ENCODE results near the gene ABHD2. TPM values are rescaled to one million over a fixed set of nuclear protein-coding genes. Genes with fewer than 3 reads are reported as not detected.

The ABHD2 gene
- total RNA-seq, 4 donors from 2014 or later = 19.3 to 150 (median 64.5) TPM

DNA sequence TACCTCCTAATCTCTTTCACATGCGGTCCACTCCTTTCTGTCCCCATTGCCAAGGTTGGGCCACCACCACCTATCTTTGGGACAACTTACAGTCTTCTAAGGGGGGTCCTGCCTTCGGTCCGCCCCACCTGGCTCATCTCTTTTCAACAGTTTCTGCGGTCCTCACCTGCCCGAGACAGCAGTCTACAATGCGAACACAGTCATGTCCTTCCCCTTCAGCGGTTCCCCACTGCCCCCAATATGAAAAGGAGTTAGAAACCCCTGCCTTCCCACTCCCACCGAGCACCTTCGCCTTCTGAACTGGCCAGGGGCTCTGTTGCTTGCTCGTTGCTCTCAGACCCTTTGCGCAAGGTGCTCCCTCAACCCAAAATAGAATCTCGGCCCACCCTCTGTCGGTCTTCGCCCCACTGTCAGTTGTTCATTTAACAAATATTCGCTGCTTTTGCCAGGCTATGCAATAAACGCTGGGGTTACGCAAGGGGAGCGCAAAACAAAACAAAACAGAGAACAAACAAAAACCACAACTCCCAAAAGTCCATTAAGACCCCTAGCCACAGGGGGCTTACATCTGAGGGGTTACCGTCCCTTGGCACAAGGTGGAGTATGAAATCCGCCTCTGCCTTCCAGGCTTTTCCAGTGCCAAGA lies 154.9 kb downstream of the ABHD2 start:
- intact Hi-C loops (cut with DNase I; ENCODE audit: low total_unique reads) (loop anchor here (1.0 to 5.0 kb wide), 4 partner anchors 36 to 776 kb away; partner anchors contain the start of genes MRPL46, MRPS11 and POLG), in situ Hi-C loops (cut with MboI; ENCODE audit: low sequenced_read_pairs in 4 of 4) (no loop called here)
- TF ChIP-seq, protein P1, sequence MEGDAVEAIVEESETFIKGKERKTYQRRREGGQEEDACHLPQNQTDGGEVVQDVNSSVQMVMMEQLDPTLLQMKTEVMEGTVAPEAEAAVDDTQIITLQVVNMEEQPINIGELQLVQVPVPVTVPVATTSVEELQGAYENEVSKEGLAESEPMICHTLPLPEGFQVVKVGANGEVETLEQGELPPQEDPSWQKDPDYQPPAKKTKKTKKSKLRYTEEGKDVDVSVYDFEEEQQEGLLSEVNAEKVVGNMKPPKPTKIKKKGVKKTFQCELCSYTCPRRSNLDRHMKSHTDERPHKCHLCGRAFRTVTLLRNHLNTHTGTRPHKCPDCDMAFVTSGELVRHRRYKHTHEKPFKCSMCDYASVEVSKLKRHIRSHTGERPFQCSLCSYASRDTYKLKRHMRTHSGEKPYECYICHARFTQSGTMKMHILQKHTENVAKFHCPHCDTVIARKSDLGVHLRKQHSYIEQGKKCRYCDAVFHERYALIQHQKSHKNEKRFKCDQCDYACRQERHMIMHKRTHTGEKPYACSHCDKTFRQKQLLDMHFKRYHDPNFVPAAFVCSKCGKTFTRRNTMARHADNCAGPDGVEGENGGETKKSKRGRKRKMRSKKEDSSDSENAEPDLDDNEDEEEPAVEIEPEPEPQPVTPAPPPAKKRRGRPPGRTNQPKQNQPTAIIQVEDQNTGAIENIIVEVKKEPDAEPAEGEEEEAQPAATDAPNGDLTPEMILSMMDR (IDR thresholded peaks at IDR 0.05 in 4 of 5, conservative IDR thresholded peaks at IDR 0.05 in 1 of 5) = no peak
- TF ChIP-seq POLR2A (IDR thresholded peaks at IDR 0.05) = no peak
- Histone ChIP-seq H3K9me3 (no peaks in the 10 kb centered on the region), H3K4me1 (peaks cover 8 to 15% of the 10 kb centered on the region in 2 donors), H3K27ac (peak overlapping the region; percentile 66 to 82 (median 72)), H3K36me3 (no peaks in the 10 kb centered on the region), H3K27me3 (no peaks in the 10 kb centered on the region), H3K4me3 (peak overlapping the region; percentile 75 to 88 (median 76))
- DNase-seq = peak in 1 of 2 donors; percentile 30
- peak; percentile 36 to 42 for ATAC-seq

DNA sequence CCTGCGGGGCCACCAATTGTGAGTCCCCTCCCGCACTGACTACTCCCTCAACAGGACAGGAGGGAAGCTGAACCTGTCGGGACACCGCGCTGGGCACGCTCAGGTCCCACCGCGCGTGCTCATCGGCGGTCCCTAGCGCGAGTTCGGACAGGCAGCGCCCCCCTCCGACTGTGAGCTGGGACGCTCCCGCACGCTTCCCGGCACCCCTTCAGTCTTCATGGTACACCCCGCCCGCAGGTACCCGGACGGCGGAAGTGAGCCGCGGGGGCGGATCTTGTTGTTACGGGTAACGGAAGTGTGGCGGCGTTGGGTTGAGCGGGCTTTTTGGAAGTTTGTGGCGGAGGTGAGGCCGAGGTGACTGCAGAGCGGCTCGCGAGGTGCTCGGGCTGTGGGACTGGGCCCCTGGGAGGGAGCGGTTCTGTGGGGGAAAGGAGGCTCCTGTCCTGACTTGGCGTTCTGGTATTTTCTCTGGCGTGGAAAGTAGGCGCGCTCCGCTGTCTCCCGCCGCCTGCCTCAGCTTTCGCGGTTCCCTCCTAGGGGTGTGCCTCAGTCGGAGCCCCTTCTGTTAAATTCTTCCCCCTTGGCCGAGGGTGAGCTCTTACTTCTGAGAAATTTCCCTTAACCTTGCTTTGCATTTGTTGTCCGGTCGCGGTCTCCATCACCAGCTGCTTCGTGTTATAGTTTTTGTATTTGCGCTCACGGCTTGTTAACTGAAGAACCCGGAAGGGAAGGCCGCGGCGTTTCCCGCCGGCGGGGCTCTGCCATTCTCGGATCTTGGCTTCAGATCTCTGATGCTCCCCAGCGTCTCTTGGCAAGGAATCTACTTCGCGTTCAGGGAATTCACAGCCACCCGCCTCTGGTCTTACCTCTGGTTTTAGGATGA lies 155.7 kb downstream of the ABHD2 start, which contains the start of gene FANCI:
Gene FANCI, plus strand, starts transcription at position 289 of the 883 bp plus-strand sequence. CDS start 3,669 bp downstream, outside the sequence.
- H3K4me1 ChIP-seq = peaks cover 8 to 15% of the 10 kb centered on the region in 2 donors
- TF ChIP-seq, protein P1 (IDR thresholded peaks at IDR 0.05 in 4 of 5, conservative IDR thresholded peaks at IDR 0.05 in 1 of 5) = peak; percentile 12 to 55 (median 34)
- peak in 1 of 2 donors; percentile 27 for TF ChIP-seq POLR2A (IDR thresholded peaks at IDR 0.05)
- no peaks in the 10 kb centered on the region for H3K27me3 ChIP-seq
- peak within 1 kb of the TSS; percentile 66 to 82 (median 72) for H3K27ac ChIP-seq
- in situ Hi-C loops (cut with MboI; ENCODE audit: low sequenced_read_pairs in 4 of 4) = no loop called here
- no peaks in the 10 kb centered on the region for H3K9me3 ChIP-seq
- intact Hi-C loops (cut with DNase I; ENCODE audit: low total_unique reads) = loop anchor here (1.0 to 5.0 kb wide), 4 partner anchors 37 to 777 kb away; partner anchors contain the start of genes MRPL46, MRPS11 and POLG
- ATAC-seq = peak; percentile 96 to 97
- DNase-seq = peak; percentile 89 to 93
- H3K4me3 ChIP-seq = peak within 1 kb of the TSS; percentile 75 to 88 (median 76)
- no peaks in the 10 kb centered on the region for H3K36me3 ChIP-seq

DNA sequence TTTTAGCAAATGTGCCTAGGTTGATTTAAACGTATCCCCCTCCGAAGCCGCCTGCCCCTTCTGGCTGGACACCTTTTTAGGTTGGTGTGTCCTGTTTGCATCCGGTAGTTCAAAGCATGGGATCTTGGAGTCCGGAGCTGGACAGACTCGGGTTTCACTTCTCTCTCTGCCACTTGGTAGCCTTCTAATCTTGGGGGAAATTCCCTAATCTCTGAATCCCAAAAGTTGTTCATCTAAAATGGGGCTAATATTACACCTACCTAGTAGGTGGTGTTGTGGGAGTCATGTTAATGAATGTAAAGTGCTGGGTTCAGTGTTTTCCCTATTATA lies 156.3 kb downstream of the ABHD2 start:
- DNase-seq (no peak), ATAC-seq (no peak)
- H3K9me3 ChIP-seq = no peaks in the 10 kb centered on the region
- H3K4me3 ChIP-seq = peak overlapping the region; percentile 75 to 88 (median 76)
- H3K36me3 ChIP-seq = no peaks in the 10 kb centered on the region
- peaks cover 8 to 15% of the 10 kb centered on the region in 2 donors for H3K4me1 ChIP-seq
- no peak overlapping the region for H3K27ac ChIP-seq
- intact Hi-C loops (cut with DNase I; ENCODE audit: low total_unique reads) (loop anchor here (5.0 kb wide), 2 partner anchors 187 to 777 kb away; partner anchors contain the start of genes MRPL46 and MRPS11), in situ Hi-C loops (cut with MboI; ENCODE audit: low sequenced_read_pairs in 4 of 4) (no loop called here)
- no peaks in the 10 kb centered on the region for H3K27me3 ChIP-seq
- TF ChIP-seq, protein P1 (IDR thresholded peaks at IDR 0.05 in 4 of 5, conservative IDR thresholded peaks at IDR 0.05 in 1 of 5) = no peak
- no peak for TF ChIP-seq POLR2A (IDR thresholded peaks at IDR 0.05)

DNA sequence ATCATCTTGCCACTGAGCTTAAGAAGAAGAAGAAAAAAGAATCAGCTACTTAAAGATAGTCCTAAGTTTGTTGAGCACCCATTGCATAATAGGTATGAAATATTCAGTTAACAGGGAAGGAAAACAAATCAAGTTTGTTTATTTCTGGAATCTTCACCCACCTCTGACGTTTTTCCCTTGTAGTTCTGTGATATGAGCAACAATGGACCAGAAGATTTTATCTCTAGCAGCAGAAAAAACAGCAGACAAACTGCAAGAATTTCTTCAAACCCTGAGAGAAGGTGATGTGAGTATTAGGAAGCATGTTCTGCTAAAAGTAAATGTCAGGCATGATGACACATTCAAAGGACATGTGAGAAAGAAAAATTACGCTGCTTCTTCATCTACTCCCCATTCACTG lies 159.2 kb downstream of the ABHD2 start:
- ATAC-seq (no peak), DNase-seq (no peak)
- no peak for TF ChIP-seq POLR2A (IDR thresholded peaks at IDR 0.05)
- TF ChIP-seq, protein P1 (IDR thresholded peaks at IDR 0.05 in 4 of 5, conservative IDR thresholded peaks at IDR 0.05 in 1 of 5) = no peak
- in situ Hi-C loops (cut with MboI; ENCODE audit: low sequenced_read_pairs in 4 of 4) (no loop called here), intact Hi-C loops (cut with DNase I; ENCODE audit: low total_unique reads) (no loop called here)
- Histone ChIP-seq H3K36me3 (no peaks in the 10 kb centered on the region), H3K27me3 (no peaks in the 10 kb centered on the region), H3K9me3 (no peaks in the 10 kb centered on the region), H3K4me3 (no peak overlapping the region), H3K4me1 (peaks cover 8 to 15% of the 10 kb centered on the region in 2 donors), H3K27ac (no peak overlapping the region)

Measured in gastrocnemius medialis (tissue), 4 donors.